Measurements from ENCODE around the gene RAB43. TPM values are rescaled to one million over a fixed set of nuclear protein-coding genes. Genes with fewer than 3 reads are reported as not detected.

RAB43 gene
- total and polyA plus RNA-seq, 8 donors: 4.7 to 18.7 (median 8.9) TPM

- no peaks in the 10 kb centered on the region for H3K27me3 ChIP-seq
- ATAC-seq: peak; percentile 63 to 77 (median 66)
- FAIRE-seq: peak; percentile 13
- peaks cover 4 to 29% (median 8%) of the 10 kb centered on the region in 3 donors for H3K4me1 ChIP-seq
- no peaks in the 10 kb centered on the region for H3K9me3 ChIP-seq
- peak overlapping the region; percentile 65 to 81 (median 71) for H3K4me3 ChIP-seq
- TF ChIP-seq CTCF (IDR thresholded peaks at IDR 0.05): peak in 2 of 4 donors; percentile 15 to 27
- no peaks in the 10 kb centered on the region for H3K36me3 ChIP-seq
- intact Hi-C loops (cut with DNase I): no loop called here
- 0 to 1% methylated on average over 18 of the region's 18 CpGs for WGBS, 2 donors
- DNase-seq: peak; percentile 81 to 90 (median 86)
- peak overlapping the region; percentile 88 to 96 (median 91) for H3K27ac ChIP-seq
Observed at GRCh38 chr3:129120254-129121004, 1.2 kb downstream of the RAB43 start.

GRCh38 chr3:129119365-129120100 is 2.1 kb downstream of the RAB43 start:
- H3K9me3 ChIP-seq: no peaks in the 10 kb centered on the region
- no peaks in the 10 kb centered on the region for H3K36me3 ChIP-seq
- intact Hi-C loops (cut with DNase I): no loop called here
- peak overlapping the region; percentile 88 to 96 (median 91) for H3K27ac ChIP-seq
- H3K4me1 ChIP-seq: peaks cover 4 to 29% (median 8%) of the 10 kb centered on the region in 3 donors
- FAIRE-seq: no peak
- peak in 5 of 6 donors; percentile 42 to 69 (median 56) for DNase-seq
- 7 to 12% methylated on average over 13 of the region's 13 CpGs for WGBS, 2 donors
- peak in 3 of 4 donors; percentile 11 to 38 (median 30) for ATAC-seq
- no peaks in the 10 kb centered on the region for H3K27me3 ChIP-seq
- H3K4me3 ChIP-seq: peak overlapping the region in 3 of 4 donors; percentile 70 to 81 (median 72)
- no peak for TF ChIP-seq CTCF (IDR thresholded peaks at IDR 0.05)

- intact Hi-C loops (cut with DNase I): no loop called here
- no peak for TF ChIP-seq CTCF (IDR thresholded peaks at IDR 0.05)
- H3K9me3 ChIP-seq: no peaks in the 10 kb centered on the region
- ATAC-seq (no peak), DNase-seq (no peak), FAIRE-seq (no peak)
- H3K27ac ChIP-seq: peak overlapping the region in 2 of 4 donors; percentile 88 to 96
- peaks cover 4 to 28% (median 8%) of the 10 kb centered on the region in 3 donors for H3K4me1 ChIP-seq
- H3K27me3 ChIP-seq: no peaks in the 10 kb centered on the region
- no peaks in the 10 kb centered on the region for H3K36me3 ChIP-seq
- peak overlapping the region in 2 of 4 donors; percentile 70 to 72 for H3K4me3 ChIP-seq
- WGBS, 2 donors: 63 to 79% methylated on average over 5 of the region's 5 CpGs
Observed at GRCh38 chr3:129118745-129119144, 2.9 kb downstream of the RAB43 start.

DNA sequence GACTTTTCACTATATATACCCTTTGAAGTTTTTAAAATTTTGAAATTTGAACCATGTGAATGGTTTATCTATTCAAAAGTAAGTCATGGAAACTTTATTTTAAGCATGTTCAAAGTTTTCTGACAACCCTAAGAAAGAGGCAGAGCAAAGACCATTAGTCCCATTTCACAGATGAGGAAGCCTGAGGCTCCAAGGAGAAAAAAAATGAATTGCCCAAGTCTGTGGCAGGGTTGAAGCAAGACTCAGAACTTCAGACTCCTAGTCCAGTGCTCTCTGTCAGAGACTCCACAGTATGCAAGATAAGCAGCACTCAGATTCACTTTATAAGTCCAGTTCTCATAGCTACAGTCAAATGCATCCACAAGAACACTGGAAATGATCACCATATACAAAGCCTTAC is 4.5 kb downstream of the RAB43 start:
- DNase-seq: no peak
- no peak for ATAC-seq
- Histone ChIP-seq H3K4me1 (peaks cover 4 to 24% (median 8%) of the 10 kb centered on the region in 3 donors), H3K27me3 (no peaks in the 10 kb centered on the region), H3K36me3 (no peaks in the 10 kb centered on the region), H3K9me3 (no peaks in the 10 kb centered on the region), H3K4me3 (no peak overlapping the region), H3K27ac (no peak overlapping the region)
- intact Hi-C loops (cut with DNase I): no loop called here
- TF ChIP-seq CTCF (IDR thresholded peaks at IDR 0.05): no peak
- FAIRE-seq: no peak

Data from pancreas (tissue), 10 donors.